GM18909 (cell line): Measurements from ENCODE around the gene ZBTB7A.
"Not testable (repeated sequence)": the region's sequence is repeated elsewhere in the genome, so short reads cannot be mapped to it uniquely, and the experiment has no call there.

Experiments used
- ATAC-seq: cut with Tn5 transposase; IDR thresholded peaks from one replicate; pipeline ENCODE4 v1.9.1; 2021; ENCODE audit warnings: mild to moderate bottlenecking; ENCODE audit not compliant: unreplicated experiment, poor library complexity

The ZBTB7A gene

DNA sequence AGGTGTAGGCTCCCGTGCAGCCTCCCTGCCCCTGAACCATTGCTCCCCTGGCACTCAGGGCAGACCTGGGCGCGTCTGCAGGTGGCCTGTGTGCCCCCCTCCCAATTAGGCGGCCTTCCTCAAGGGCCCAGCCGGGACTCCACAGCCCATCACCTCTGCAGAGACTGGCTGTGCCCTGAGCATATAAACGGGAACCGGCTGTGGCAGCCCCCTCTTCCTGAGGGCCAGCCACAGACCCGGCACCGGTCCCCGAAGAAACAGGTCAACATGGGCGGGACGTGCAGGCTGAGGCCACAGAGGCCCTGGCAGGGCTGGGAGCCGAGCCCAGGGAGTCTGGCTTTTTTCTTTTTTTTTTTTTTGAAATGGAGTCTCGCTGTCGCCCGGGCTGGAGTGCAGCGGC, 47.1 kb downstream of the ZBTB7A start:
- no peak for ATAC-seq

GRCh38 chr19:4018775-4019504, 47.8 kb downstream of the ZBTB7A start:
- no peak for ATAC-seq

GRCh38 chr19:4018140-4018613, 48.5 kb downstream of the ZBTB7A start:
- no peak for ATAC-seq

DNA sequence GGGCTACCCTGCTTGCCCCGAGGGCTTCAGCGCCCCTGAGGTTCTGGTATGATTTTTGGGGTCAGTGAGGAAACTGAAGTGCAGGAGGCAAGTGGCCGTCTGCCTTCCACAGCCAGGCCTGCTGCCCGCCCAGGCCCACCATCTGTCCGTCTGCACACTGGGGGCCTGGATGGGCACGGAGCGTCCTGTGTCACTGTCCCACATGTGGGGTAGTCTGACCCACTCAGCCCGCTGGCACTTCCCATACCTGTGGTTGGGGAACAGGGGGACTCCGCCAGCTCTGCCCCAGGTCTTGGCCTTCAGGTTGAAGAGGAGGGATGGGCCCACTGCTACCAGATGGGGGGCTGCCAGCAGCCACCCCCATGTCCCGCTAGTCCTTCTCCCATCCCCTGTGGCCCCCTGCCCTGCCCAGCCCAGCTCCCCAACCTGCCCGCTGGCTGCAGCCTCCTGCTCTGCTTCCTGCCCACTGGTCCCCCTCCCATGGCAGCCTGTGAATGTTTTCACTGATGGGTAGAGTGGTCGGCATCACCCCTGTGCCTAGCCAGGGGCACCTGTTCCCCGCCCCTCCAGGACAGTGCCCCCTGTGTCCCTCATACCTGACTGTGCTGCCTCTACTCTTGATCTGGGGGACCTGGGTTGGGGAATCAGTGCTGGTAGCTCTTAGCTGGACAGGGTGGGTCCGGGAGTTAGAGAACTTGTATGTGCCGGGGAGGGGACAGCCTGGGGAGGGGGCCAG, 49.6 kb downstream of the ZBTB7A start:
- no peak for ATAC-seq

DNA sequence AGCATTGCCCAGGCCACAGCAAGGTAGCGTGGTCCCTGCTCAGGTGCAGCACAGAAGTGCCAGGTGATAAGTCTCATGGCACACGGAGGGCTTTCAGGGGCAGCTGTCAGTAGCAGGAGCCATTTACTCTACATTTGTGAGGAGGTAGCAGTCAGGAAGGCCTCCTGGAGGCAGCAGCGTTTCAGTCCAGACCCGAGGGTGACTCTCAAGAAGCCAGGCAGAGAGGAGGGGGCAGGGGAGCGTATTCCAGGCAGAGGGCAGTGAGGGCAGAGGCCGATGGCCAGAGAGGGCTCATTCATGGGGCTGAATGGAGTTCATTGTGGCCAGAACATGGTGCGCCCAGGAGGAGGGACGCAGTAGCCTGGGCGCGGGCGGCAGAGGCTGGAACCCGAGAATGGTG, 50.2 kb downstream of the ZBTB7A start:
- ATAC-seq = no peak

GRCh38 chr19:4015705-4016402, 50.8 kb downstream of the ZBTB7A start:
- no peak for ATAC-seq

DNA sequence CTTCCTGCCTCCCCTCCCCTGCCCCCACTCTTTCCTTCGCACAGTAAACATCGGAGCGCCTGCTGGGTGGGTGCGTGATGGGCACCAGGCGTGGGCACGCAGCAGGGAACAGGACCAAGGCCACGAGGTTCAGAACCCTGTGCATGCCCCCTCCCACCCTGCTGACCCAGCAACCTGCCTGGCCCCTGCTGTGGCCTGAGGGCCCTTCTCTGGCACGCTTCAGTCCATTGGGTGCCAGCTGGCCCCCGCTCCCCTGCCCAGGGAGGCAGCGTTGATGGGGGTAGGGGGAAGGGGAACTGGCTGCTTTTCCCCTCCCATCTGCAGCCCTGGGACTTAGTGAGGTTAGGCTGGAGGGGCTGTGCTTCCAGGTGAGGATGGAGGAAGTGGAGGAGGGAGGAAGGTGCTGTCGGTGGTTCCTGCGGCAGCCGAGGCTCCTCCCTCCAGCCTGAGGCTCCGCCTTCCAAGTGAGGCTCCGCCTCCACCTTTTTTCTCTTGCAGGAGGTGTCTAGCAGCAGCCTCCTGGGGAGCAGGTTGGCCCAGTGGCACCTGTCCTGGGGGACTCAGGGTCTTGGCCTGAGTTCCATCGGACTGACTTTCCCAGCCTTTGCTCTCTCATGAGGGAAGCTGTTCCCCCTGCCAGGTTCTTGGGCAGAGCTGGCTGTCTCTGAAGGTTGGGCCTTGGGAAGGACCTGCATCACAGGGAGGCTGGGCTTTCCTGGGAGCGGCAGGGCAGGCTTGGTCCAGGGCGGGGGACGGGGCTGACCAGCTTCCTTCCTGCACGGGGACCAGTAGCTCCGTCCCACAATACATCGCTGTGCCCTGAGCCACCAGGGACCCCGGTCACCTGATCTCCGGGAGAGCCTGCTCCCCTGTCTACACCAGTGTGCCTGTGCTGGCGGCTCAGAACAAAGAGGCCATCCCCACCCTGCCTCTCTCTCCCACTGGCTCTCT, 51.9 kb downstream of the ZBTB7A start:
- no peak for ATAC-seq

GRCh38 chr19:4013886-4014540, 52.7 kb downstream of the ZBTB7A start:
- ATAC-seq = no peak

GRCh38 chr19:4012975-4013634, 53.6 kb downstream of the ZBTB7A start:
- no peak for ATAC-seq

- ATAC-seq = no peak
Observed at GRCh38 chr19:4012092-4012974, 54.4 kb downstream of the ZBTB7A start.

DNA sequence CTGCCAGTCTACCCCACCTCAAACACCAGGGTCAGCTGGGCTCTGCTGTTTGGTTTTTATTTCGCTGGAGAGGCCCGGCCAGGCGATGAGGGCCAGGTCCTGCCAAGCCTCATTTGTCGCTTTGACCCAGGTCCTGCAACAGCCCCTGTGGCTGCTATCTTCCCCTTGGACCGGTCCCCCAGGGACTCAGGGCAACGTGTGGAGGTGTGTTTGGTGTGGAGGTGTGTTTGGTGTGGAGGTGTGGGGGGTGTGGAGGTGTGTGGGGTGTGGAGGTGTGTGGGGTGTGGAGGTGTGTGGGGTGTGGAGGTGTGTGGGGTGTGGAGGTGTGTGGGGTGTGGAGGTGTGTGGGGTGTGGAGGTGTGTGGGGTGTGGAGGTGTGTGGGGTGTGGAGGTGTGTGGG, 55.3 kb downstream of the ZBTB7A start:
- not testable (repeated sequence) for ATAC-seq

GRCh38 chr19:4010808-4011110, 55.9 kb downstream of the ZBTB7A start:
- no peak for ATAC-seq

DNA sequence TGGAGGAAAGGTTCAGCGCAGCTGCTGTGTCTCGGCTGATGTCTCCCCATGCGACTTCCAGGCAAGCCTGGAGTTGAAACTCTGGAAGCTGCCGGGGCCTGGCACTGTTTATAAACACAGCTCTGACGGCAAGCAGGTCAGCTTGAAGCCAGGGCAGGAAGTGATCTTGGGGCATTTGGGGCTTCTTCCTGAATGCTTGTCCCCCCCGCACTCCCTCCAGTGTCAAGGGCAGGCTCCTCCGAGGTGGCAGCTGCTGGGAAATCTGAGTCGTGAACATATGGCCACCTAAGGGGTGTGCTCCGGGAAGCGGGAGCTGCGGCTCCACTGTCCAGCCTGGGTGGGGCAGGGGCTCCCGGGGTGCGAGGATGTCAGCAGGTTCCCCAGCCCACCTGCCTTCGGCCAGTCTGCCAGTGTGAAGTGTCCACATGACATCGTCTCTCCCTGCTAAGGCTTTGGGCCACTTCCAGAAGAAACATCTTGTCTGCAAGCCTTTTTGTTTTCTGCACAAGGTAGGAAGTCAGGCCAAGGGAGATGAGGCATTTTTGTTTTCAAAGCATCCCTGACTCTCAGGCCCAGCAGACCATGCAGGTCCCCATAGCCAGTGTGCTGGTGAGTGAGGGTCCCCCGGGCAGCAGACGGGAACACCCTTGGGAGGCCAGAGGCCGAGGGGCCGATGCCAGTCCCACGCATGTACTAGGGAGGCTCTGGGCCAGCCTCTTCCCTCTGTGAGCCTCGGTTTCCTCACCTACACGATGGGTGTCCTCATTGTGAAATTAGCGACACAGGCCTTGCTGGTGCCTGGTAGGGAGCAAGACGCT, 56.5 kb downstream of the ZBTB7A start:
- ATAC-seq = no peak

DNA sequence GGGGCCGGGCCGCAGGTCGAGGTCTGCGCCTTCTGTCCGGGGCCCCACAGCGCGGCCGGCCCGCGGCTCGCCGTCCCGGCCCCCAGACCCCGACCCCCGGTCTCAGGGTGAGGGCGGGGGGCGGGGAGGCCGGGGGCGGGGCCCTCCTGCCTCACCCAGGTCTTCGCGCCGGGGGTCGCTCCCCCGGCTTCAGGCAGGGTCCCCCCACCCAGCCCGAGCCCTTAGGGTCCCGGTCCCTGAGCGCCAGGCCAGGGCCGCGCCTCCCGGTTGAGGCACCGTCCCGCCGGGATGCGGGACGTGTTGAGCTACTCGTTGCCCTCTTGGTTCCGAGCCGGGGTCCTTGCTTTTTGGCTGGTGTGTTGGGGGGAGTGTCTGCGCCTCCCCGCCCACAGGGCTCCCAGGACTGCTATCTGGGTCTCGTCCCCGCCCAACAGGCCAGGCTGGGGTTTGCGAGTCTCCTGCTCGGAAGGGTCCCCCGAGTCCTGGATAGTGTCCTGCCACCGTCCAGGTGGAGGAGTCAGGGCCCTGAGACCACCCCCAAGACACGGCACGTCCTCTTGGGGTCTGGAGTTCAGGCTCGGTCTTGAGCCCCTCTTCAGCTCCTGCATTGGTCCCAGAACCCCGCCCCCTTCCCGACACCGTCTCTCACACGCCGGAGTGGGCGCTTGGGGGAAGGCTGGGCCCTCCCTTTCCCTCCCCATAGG, 58.7 kb downstream of the ZBTB7A start:
- peak; percentile 13 for ATAC-seq

DNA sequence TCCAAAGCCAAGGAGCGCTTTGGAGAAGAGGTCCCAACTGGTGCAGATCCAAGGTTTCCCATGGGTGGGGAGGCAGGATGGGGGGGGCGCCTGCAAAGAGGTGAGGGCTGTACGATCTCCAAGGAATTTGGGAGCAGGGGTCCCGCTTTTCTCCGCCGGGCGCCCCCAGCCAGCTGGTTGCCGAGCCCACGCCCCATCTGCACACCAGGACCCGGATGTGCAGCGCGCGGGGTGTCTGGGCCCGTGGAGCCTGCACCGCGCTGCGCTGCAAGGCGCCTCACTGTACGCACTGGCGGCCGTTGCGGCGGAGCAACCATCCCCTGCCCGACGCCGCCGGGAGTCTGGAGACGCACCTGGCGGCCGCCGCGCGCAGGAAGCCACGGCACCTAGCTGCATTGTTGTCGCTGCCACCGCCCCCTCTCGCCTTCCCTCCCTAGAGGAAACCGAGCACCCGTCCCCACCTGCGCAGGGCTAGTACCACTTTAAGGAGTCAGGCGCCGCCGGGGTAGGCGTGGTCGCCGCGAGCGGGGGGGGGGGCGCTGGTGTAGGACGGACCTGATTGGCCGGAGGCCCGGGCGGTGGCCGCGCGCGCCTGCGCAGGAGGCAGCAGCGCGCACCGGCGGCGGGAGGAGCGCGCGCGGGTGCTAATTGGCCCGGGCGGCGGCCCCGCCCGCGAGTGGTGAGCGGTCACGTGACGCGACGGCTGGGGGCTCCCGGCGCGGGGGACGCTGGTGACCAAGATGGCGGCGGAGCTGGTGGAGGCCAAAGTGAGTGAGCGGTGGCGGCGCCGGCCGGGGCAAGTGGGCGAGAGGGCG, 59.5 kb downstream of the ZBTB7A start, which contains the start of gene PIAS4:
Gene PIAS4 (plus strand): TSS at position 716 of the 815 bp plus-strand sequence. CDS start 25 bp downstream, at position 741.
- ATAC-seq = peak; percentile 80

DNA sequence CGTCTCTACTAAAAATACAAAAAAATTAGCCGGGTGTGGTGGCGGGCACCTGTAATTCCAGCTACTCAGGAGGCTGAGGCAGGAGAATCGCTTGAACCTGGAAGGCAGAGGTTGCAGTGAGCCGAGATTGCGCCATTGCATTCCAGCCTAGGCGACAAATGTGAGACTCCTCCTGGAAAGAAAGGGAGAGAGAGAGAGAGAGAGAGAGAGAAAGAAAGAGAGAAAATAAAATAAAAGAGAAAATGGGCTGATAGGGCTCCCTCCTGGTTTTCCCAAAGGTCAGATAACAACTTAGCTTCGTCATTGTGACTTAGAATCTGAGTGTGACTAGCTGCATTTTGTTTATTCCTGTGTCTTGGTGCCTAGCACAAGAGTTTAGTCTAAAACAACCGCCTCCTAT, 61.3 kb downstream of the ZBTB7A start:
- ATAC-seq = not testable (repeated sequence)
